Measurements from ENCODE around the gene RNF144A. TPM values are rescaled to one million over a fixed set of nuclear protein-coding genes. Genes with fewer than 3 reads are reported as not detected.

RNF144A gene
- total RNA-seq, 1 experiment from 2014 or later, result 10.6 TPM

DNA sequence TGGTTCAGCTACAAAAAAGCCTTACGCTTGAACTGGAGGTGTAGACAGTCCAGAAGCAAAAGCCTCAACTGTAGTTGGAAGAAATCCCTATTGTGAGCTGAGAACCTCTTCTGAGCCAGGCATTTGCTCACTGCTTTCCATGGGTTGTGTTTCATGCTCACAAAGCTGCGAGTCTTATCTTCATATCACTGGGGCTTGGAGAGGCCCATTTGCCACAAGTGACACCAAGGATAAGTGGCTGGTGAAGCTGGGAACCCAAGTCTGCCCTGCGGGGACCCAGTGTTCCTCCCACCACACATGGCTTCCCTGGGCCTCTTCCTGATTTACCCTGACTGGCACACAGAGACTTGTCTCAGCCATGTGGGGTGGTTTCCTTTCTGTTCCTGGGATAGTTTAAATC, 130.4 kb downstream of the RNF144A start:
- Histone ChIP-seq H3K79me1 (ENCODE audit: insufficient read depth, low read depth, low read length, poor library complexity, severe bottlenecking) (no peaks in the 10 kb centered on the region), H4K91ac (ENCODE audit: insufficient read length, low read depth, low read length) (no peak overlapping the region), H2BK5ac (ENCODE audit: insufficient read length, low read length) (no peak overlapping the region), H4K20me1 (ENCODE audit: control insufficient read depth, insufficient read depth, insufficient read length) (no peaks in the 10 kb centered on the region), H3K4ac (ENCODE audit: low read depth, low read length) (no peak overlapping the region), H2BK20ac (ENCODE audit: low read depth, low read length, poor library complexity, severe bottlenecking) (no peak overlapping the region), H3K9me3 (ENCODE audit: control insufficient read depth, low read depth, low read length) (no peaks in the 10 kb centered on the region), H4K5ac (ENCODE audit: insufficient read length, low read depth, low read length) (no peak overlapping the region), H3K14ac (ENCODE audit: insufficient read depth, low read length) (no peak overlapping the region), H3K23me2 (ENCODE audit: insufficient read length, low read depth, low read length, poor library complexity, severe bottlenecking) (no peaks in the 10 kb centered on the region), H4K8ac (replicated peaks; ENCODE audit: insufficient read length, low read depth, low read length) (no peak overlapping the region), H3K56ac (ENCODE audit: insufficient read length, low read depth, low read length) (no peak overlapping the region), H3K23ac (ENCODE audit: insufficient read length, low read depth, low read length) (no peak overlapping the region), H3K18ac (ENCODE audit: insufficient read length, low read depth, low read length) (no peak overlapping the region), H3K79me2 (ENCODE audit: insufficient read depth, low read length) (no peaks in the 10 kb centered on the region), H2AK5ac (ENCODE audit: insufficient read length, low read length) (no peak overlapping the region), H2AFZ (ENCODE audit: low read length) (no peak overlapping the region), H2BK15ac (ENCODE audit: low read depth, low read length) (no peak overlapping the region), H3K9ac (ENCODE audit: extremely low read depth, insufficient read length, low read length) (no peak overlapping the region), H3T11ph (ENCODE audit: low read length) (no peak overlapping the region), H3K27ac (ENCODE audit: insufficient read length, low read depth, low read length) (no peak overlapping the region), H2BK120ac (ENCODE audit: low read depth, low read length, poor library complexity, severe bottlenecking) (no peak overlapping the region), H3K4me2 (ENCODE audit: insufficient read depth, insufficient read length, low read length) (no peak overlapping the region), H3K27me3 (ENCODE audit: insufficient read depth, low read length) (no peaks in the 10 kb centered on the region), H3K4me1 (ENCODE audit: insufficient read depth, low read length) (peaks cover 4% of the 10 kb centered on the region; the same call in 1 of the 2 replicates), H2BK12ac (ENCODE audit: insufficient read length, low read depth, low read length) (no peak overlapping the region)
- Mint-ChIP-seq H3K27me3 (ENCODE audit: low read depth) (no peaks in the 10 kb centered on the region; the same call in 1 of the 2 replicates), H3K27ac (no peak overlapping the region; a peak in 1 of 7 replicates), H3K4me3 (no peak overlapping the region), H3K4me1 (peaks cover 24 to 26% of the 10 kb centered on the region in 2 experiments), H3K9me3 (peaks cover 4 to 8% of the 10 kb centered on the region in 2 experiments; a peak in 2 of 5 replicates), H3K36me3 (ENCODE audit: insufficient read depth in 1 of 3, low read depth in 3 of 3) (peaks cover 0 to 15% (median 11%) of the 10 kb centered on the region in 3 experiments; a peak in 5 of 7 replicates)
- no peak for DNase-seq
- no CpG with 5 or more reads among the region's 3 CpGs for WGBS (ENCODE audit: extremely low coverage, insufficient read length, low lambda C conversion rate)
- TF ChIP-seq, protein P1, sequence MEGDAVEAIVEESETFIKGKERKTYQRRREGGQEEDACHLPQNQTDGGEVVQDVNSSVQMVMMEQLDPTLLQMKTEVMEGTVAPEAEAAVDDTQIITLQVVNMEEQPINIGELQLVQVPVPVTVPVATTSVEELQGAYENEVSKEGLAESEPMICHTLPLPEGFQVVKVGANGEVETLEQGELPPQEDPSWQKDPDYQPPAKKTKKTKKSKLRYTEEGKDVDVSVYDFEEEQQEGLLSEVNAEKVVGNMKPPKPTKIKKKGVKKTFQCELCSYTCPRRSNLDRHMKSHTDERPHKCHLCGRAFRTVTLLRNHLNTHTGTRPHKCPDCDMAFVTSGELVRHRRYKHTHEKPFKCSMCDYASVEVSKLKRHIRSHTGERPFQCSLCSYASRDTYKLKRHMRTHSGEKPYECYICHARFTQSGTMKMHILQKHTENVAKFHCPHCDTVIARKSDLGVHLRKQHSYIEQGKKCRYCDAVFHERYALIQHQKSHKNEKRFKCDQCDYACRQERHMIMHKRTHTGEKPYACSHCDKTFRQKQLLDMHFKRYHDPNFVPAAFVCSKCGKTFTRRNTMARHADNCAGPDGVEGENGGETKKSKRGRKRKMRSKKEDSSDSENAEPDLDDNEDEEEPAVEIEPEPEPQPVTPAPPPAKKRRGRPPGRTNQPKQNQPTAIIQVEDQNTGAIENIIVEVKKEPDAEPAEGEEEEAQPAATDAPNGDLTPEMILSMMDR (conservative IDR thresholded peaks at IDR 0.05), result no peak

All from H9 (cell line).